M059J (cell line): ENCODE results near the gene TAF11L3. TPM values are rescaled to one million over a fixed set of nuclear protein-coding genes. Genes with fewer than 3 reads are reported as not detected.
"Not testable (repeated sequence)": the region's sequence is repeated elsewhere in the genome, so short reads cannot be mapped to it uniquely, and the experiment has no call there.

Source experiments
- DNase-seq: peaks from one replicate; pipeline ENCODE4 v3.0.0-alpha.2; 2012; ENCODE audit warnings: low read depth
- total RNA-seq: library from RNA; depleted of rRNA; stranded (reverse); fragments of >200 nt; shearing (Covaris generic); gene quantifications from 2 replicates; pipeline ENCODE4 v1.2.3, GENCODE V29; 2014; rRNA removed

The TAF11L3 gene
- not detected in 2 replicates for total RNA-seq

DNA sequence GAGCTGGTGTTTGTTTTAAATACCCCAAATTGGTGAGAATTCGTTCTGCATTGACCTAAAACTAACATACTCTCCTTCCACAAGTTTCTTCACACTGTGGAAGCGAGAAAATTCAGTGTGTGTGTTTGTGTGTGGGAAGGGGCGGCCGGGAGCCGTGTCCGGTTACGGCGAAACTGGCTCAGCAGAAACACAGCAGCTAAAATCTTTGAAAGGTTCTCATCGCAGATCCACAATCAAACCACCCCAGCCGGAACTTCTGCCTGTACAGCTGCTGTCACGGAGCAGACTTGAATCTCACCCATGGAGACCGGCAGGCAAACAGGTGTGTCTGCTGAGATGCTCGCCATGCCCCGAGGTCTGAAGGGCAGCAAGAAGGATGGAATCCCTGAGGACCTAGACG lies at the start of gene TAF11L3:
Gene TAF11L3, plus strand, starts transcription at position 301 of the 400 bp plus-strand sequence.
- DNase-seq: not testable (repeated sequence)

DNA sequence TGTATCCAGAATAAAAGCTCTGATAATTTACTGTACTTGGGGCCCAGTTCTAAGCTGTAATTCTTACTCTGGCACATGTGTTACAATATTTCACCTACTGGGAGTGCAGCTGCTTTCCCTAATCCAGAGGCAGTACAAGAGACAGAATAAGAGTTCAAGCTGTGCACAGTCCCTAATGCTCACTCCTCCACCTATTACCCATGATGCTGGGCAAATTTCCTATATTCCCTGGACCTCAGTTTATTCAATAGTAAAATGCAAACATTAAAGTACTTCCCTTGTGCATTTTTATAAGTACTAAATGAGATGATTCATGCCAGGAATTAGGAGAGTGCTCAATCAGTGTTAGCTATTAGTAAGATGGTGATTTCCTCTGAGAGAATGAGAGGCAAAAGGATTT lies 48.1 kb upstream of the TAF11L3 start:
- no peak for DNase-seq

DNA sequence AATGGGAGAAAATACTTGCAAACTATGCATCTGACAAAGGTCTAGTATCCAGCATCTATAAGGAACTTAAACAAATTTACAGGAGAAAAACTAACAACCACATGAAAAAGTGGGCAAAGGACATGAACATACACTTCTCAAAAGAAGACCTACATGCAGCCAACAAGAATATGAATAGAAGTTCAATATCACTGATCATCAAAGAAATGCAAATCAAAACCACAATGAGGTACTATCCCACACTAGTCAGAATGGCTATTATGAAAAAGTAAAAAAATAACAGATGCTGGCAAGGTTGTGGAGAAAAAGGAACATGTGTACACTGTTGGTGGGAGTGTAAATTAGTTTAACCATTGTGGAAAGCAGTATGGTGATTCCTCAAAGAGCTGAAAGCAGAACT lies 43.1 kb upstream of the TAF11L3 start:
- DNase-seq: not testable (repeated sequence)

DNA sequence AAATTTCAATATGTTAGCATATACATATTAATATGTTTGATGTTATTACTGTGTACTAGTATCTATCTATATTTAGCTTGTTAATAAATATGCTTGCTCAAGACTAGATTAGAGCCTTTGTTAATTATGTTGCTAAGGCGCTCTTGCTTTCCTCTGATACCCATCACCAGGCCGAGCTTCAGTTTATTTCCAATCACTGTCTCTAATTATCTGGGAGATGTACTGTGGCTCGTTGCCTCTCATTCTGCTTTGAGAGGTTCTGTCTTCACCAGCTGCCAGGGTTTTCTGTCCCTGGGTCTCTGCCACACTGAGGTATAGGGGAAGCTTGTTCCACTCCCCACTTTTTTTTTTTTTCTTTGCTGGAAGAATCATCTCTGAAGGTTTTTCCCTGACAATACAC lies 41.1 kb upstream of the TAF11L3 start:
- DNase-seq: no peak

DNA sequence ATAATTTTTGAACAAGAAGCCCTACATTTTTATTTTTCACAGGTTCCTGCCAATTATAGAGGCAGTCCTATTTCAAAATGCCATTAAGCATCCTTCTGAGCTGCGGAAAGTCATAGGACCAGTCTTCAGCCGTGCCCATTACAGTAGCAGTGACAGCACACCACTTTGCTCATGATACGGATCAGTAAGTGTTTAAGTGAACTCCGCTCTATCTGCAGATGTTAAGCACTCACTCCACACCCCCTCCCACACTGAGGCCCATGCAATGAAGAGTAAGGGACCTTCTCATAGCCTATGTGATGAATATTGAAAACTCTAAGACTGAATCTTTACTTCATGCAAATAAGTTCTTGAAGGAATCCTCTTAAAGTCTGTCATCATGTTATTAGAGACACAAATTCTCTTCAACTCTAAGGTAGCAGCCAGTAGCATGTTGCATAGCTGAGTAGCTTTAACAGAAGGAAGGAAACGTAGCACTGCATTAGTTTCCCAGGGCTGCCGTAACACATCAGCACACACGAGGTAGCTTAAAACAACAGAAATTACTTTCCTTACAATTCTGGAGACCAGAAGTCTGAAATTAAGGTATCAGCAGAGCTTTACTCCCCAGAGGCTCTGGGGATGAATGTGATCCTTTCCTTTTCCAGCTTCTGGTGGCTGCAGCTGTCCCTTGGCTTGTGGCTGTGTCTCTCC lies 40.4 kb upstream of the TAF11L3 start:
- DNase-seq: no peak

DNA sequence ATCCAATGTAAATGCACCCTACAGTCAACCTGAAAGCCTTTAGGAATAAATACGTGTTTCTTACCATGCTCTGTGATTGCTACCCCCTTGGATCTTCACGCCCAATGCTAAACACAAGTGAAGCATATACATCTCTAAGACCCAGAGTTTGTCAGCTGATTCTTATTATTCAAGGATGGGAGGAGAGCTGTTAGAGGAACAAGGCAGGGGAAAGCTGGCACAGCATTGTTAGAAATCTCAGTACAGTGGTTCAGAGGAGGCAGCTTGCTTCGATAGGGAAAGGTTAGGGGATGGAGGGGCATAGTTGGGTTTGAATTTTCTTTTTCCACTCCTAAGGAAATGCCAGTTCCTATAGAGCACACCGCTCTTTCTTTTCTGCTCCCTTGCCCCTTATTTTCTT lies 36.8 kb upstream of the TAF11L3 start:
- no peak for DNase-seq

DNA sequence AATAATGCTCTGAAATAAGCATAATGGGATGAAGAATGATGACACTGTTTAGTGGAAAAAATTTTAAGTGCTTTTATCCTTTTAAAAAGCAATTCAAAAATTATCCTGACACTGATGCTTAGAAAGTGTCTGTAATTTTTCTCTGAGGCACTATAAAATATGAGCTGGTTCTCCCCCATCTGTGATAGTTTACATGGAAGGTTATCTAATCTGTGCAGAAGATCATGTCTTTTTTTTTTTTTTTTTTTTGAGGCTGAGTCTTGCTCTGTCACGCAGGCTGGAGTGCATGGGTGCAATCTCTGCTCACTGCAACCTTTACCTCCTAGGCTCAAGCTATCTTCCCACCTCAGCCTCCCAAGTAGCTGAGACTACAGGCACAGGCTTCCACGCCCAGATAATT lies 35.4 kb upstream of the TAF11L3 start:
- DNase-seq: no peak

DNA sequence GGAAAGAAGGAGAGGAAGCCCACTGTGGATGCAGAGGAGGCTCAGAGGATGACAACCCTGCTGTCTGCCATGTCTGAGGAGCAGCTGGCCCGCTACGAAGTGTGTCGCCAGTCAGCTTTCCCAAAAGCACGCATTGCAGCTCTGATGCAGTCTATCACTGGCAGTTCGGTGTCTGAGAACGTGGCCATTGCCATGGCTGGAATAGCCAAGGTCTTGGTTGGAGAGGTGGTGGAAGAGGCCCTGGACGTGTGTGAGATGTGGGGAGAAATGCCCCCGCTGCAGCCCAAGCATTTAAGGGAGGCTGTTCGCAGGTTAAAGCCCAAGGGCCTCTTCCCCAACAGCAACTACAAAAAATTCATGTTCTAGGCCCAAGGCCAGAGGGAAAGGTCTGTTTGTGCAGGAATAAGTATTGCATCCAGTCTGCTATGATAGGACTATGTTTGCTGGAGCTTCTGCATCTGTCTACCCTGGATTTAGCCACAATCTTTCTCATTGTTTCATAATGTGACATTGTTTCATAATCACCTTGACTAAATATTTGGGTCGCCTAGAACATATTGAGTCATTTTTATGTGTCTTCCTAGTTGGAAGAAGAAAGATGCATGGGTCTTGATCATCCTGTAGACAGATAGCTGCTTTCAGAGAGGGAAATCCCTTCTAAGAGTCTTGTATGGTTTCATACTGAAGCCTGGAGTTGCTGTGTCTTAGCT lies 31.5 kb upstream of the TAF11L3 start:
- DNase-seq: not testable (repeated sequence)

DNA sequence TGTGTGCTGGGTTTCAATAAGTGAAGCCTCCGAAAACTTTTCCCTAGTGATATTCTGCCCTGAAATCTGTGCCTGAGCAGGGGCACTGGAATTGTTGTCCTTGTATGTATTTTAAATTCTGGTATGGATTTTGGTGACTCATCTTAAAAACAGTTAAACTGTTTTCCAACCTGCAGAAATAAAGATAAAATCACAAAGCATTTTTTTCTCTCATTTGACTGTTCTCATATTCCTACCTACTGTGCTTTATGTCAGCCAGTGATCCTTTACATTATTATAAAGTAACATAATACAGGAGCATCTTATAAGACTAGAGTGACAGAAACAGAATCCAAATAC lies 31.0 kb upstream of the TAF11L3 start:
- no peak for DNase-seq

DNA sequence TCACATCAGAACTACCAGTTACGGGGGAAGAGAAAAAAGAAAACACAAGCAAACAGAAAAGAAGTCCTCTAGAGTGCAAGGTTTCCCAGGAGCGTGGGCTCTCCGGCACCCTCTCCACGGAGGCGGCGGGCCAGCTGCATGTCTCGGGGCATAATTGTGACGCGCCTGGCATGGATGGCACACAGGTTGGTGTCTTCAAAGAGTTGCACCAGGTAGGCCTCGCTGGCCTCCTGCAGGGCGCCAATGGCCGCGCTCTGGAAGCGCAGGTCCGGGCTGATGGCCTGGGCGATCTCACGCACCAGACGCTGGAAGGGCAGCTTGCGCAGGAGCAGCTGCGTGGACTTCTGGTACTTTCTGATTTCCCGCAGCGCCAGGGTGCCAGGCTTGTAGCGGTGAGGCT lies 26.9 kb upstream of the TAF11L3 start:
- DNase-seq: not testable (repeated sequence)

DNA sequence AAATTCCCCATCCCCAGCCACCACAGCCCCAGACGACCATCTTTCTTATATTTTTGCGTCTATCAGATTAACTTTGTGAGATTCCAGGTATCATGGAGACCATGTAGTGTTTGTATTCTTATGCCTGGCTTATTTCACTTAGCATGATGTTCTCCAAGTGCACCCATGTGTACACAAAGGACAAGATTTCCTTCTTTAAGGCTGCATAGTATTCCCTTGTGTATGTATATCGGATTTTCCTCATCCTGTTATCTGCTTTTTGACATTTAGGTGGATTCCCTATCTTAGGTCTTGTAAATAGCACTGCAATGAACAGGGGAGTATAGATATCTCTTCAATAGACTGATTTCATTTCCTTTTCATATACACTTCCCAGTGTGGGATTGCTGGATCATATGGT lies 25.4 kb upstream of the TAF11L3 start:
- no peak for DNase-seq

DNA sequence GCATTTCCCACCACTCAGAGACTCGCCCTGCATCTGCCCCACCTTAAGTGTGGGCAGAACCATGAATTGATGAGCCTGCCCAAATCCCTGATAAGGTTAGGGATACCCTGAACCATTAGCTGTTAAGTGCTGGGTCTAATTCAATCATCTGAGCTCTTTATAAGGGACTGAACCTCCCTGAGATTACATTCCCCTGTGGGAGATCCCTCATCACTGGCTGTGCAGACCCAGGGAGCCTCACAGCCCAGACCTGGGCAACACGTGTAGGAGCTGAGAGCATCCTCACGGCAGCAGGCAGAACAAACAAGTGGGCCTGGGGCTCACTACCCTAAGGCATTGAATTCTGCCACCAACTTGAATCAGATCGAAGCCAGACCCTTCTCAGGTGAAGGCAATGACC lies 20.7 kb upstream of the TAF11L3 start:
- DNase-seq: no peak

DNA sequence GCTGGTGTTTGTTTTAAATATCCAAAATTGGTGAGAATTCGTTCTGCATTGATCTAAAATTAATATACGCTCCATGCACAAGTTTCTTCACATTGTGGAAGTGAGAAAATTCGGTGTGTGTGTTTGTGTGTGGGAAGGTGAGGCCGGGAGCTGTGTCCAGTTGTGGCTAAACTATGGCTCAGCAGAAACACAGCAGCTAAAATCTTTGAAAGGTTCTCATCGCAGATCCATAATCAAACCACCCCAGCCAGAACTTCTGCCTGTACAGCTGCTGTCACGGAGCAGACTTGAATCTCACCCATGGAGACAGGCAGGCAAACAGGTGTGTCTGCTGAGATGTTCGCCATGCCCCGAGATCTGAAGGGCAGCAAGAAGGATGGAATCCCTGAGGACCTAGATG lies 20.2 kb upstream of the TAF11L3 start, which contains the start of gene TAF11L2:
Gene TAF11L2, plus strand, starts transcription at position 301 of the 400 bp plus-strand sequence.
- not testable (repeated sequence) for DNase-seq

DNA sequence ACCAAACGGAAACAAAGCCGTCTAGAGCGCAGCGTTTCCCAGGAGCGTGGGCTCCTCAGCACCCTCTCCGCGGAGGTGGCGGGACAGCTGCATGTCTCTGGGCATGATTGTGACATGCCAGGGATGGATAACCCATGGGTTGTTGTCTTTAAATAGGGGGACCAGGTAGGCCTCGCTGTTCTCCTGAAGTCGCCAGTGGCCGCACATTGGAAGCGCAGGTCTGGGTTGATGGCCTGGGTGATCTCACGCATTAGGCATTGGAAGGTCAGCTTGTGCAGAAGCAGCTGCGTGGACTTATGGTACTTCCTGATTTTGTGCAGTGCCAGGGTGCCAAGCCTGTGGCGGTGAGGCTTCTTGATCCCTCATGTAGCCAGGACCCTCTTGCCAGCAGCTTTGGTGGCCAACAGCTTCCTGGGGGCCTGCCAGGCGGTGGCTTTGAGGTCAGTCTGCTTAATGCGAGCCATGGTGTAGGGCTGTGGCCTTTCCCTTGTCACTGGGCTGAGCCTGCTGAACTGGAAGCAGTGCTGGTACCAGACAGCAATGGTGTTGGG lies 6.3 kb upstream of the TAF11L3 start:
- no peak for DNase-seq

DNA sequence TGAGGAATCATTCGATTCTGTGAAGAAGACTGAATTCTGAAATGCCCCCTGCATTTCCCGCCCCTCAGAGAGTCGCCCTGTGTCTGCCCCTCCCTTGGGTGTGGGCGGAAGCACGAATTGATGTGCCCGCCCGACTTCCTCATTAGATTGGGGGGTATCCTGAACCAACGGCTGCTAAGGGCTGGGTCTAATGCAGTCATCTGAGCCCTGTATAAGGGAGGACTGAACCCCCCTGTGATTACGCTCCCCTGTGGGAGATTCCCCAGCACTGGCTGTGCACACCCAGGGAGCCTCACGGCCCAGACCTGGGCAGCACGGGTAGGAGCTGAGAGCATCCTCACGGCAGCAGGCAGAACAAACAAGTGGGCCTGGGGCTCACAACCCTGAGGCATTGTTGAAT lies 641 bp upstream of the TAF11L3 start:
- DNase-seq: not testable (repeated sequence)

DNA sequence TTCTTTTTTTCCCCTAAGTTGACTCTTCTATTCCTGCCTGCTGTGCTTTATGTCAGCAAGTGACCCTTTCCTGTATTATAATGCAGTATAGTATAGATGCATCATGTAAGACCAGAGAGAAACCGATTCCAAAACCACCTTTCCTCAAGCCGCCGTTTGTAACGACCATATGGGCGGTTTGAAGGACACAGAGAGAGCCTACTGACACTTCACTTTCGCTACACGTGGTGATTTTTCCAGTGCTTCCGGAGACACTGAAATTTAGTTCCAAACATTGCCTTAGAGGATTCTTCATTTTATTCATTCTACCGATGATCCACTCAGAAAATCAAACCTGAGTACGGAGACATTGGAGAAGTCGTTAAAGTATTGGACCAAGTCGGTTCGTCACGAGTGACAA lies 1.3 kb downstream of the TAF11L3 start:
- not testable (repeated sequence) for DNase-seq

DNA sequence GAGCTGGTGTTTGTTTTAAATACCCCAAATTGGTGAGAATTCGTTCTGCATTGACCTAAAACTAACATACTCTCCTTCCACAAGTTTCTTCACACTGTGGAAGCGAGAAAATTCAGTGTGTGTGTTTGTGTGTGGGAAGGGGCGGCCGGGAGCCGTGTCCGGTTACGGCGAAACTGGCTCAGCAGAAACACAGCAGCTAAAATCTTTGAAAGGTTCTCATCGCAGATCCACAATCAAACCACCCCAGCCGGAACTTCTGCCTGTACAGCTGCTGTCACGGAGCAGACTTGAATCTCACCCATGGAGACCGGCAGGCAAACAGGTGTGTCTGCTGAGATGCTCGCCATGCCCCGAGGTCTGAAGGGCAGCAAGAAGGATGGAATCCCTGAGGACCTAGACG lies 3.3 kb downstream of the TAF11L3 start, which contains the start of gene TAF11L4:
Gene TAF11L4, plus strand, starts transcription at position 301 of the 400 bp plus-strand sequence.
- not testable (repeated sequence) for DNase-seq

DNA sequence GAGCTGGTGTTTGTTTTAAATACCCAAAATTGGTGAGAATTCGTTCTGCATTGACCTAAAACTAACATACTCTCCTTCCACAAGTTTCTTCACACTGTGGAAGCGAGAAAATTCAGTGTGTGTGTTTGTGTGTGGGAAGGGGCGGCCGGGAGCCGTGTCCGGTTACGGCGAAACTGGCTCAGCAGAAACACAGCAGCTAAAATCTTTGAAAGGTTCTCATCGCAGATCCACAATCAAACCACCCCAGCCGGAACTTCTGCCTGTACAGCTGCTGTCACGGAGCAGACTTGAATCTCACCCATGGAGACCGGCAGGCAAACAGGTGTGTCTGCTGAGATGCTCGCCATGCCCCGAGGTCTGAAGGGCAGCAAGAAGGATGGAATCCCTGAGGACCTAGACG lies 6.8 kb downstream of the TAF11L3 start, which contains the start of gene TAF11L5:
Gene TAF11L5, plus strand, starts transcription at position 301 of the 400 bp plus-strand sequence.
- not testable (repeated sequence) for DNase-seq

DNA sequence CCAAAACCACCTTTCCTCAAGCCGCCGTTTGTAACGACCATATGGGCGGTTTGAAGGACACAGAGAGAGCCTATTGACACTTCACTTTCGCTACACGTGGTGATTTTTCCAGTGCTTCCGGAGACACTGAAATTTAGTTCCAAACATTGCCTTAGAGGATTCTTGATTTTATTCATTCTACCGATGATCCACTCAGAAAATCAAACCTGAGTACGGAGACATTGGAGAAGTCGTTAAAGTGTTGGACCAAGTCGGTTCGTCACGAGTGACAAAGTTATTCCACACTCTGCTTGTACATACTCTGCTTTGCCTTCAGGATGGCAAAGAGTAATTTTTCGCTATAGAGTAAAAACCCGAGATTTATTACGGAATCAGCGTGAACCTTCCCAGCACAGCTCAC lies 8.3 kb downstream of the TAF11L3 start:
- DNase-seq: not testable (repeated sequence)

DNA sequence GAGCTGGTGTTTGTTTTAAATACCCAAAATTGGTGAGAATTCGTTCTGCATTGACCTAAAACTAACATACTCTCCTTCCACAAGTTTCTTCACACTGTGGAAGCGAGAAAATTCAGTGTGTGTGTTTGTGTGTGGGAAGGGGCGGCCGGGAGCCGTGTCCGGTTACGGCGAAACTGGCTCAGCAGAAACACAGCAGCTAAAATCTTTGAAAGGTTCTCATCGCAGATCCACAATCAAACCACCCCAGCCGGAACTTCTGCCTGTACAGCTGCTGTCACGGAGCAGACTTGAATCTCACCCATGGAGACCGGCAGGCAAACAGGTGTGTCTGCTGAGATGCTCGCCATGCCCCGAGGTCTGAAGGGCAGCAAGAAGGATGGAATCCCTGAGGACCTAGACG lies 10.2 kb downstream of the TAF11L3 start, which contains the start of gene TAF11L6:
Gene TAF11L6, plus strand, starts transcription at position 301 of the 400 bp plus-strand sequence.
- DNase-seq: not testable (repeated sequence)
